Ovary (tissue), 3 donors: ENCODE measurements around the gene ATP13A5.

ENCODE experiments used
- CTCF ChIP-seq, 3 donors: fragments of 450-650 bp in 2 of 3; fragments of 200-600 bp in 1 of 3; IDR thresholded peaks; one replicate each; pipeline versions ENCODE4 v1.5.1 to v1.8.0; 2016 to 2022; ENCODE audit warnings: antibody characterized with exemption in 3 of 3, mild to moderate bottlenecking in 1 of 3
- POLR2A ChIP-seq: fragments of 450-650 bp; IDR thresholded peaks from one replicate; pipeline ENCODE4 v1.6.1; 2017; ENCODE audit warnings: antibody characterized with exemption, mild to moderate bottlenecking, moderate library complexity
- donor health status: DM: no; HTN: no; CAD: no.

DNA sequence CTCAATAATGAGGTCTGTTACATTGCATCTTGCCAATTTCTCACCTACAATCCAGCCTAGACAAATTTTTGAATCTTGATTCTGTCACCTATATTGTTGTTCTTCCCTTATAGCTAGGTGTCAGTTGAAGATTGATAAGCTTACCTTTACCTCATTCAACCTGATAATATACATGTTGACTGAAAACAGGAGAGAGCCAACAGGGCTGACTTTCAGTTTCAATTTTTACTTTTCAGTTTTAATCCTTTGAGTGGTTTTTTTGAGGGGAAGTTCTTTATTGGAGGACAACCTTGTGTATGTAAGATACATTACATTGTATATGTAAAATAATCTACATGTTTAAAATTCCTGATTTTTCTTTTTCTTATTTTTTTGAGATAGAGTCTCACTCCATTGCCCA lies 5.8 kb downstream of the ATP13A5 start:
- no peak for TF ChIP-seq CTCF (IDR thresholded peaks at IDR 0.05)
- TF ChIP-seq POLR2A = no peak
